ENCODE measurements around the gene DPP9. TPM values are rescaled to one million over a fixed set of nuclear protein-coding genes. Genes with fewer than 3 reads are reported as not detected.
A peak's percentile ranks its signal among the peaks of the same experiment; 100 is the strongest.

DPP9 gene
- total and polyA plus RNA-seq, 2 of the 13 experiments (the other 11 are each of a cell fraction or from before 2014, with no cell fraction given) = 8.4 to 25.8 TPM

GRCh38 chr19:4669723-4670480 is 53.7 kb downstream of the DPP9 start, which contains the start of gene MYDGF (continued):
- TF ChIP-seq PAWR (CRISPR knock-in tag; IDR thresholded peaks at IDR 0.05; ENCODE audit: borderline replicate concordance) = no peak; the same call in 1 of the 2 replicates
- TF ChIP-seq NRL (CRISPR knock-in tag; IDR thresholded peaks at IDR 0.05; ENCODE audit: borderline replicate concordance) = peak; percentile 52; the same call in 1 of the 2 replicates
- no peak for TF ChIP-seq ZNF530 (CRISPR knock-in tag; IDR thresholded peaks at IDR 0.05; ENCODE audit: low read depth)
- TF ChIP-seq CC2D1A (CRISPR knock-in tag; IDR thresholded peaks at IDR 0.05) = no peak
- no peak; the same call in 1 of the 2 replicates for TF ChIP-seq ZNF790 (CRISPR knock-in tag; IDR thresholded peaks at IDR 0.05; ENCODE audit: borderline replicate concordance)
- no peak for TF ChIP-seq ZBTB49 (CRISPR knock-in tag; IDR thresholded peaks at IDR 0.05; ENCODE audit: borderline replicate concordance)
- no peak for TF ChIP-seq PAF1 (CRISPR knock-in tag; IDR thresholded peaks at IDR 0.05)
- peak; percentile 84 for TF ChIP-seq NCOA1 (CRISPR knock-in tag; IDR thresholded peaks at IDR 0.05)
- no peak for TF ChIP-seq GATAD2A (CRISPR knock-in tag; IDR thresholded peaks at IDR 0.05)
- no peak for TF ChIP-seq DDIT3 (CRISPR knock-in tag; IDR thresholded peaks at IDR 0.05)
- TF ChIP-seq POGK (CRISPR knock-in tag; conservative IDR thresholded peaks at IDR 0.05) = peak; percentile 74; the same call in 1 of the 2 replicates
- TF ChIP-seq ZNF282 (IDR thresholded peaks at IDR 0.05; ENCODE audit: partially characterized antibody) = no peak
- peak; percentile 96 for TF ChIP-seq BRD4 (CRISPR knock-in tag; IDR thresholded peaks at IDR 0.05)
- peak; percentile 71; the same call in 1 of the 2 replicates for TF ChIP-seq ZNF414 (CRISPR knock-in tag; IDR thresholded peaks at IDR 0.05)
- TF ChIP-seq ZBTB3 (CRISPR knock-in tag; IDR thresholded peaks at IDR 0.05; ENCODE audit: borderline replicate concordance, low read depth) = no peak
- no peak for TF ChIP-seq E2F2 (CRISPR knock-in tag; IDR thresholded peaks at IDR 0.05; ENCODE audit: borderline replicate concordance)
- TF ChIP-seq ZNF770 (CRISPR knock-in tag; IDR thresholded peaks at IDR 0.05) = no peak
- no peak for TF ChIP-seq ZNF136 (CRISPR knock-in tag; IDR thresholded peaks at IDR 0.05; ENCODE audit: low read depth)
- TF ChIP-seq ZSCAN30 (CRISPR knock-in tag; IDR thresholded peaks at IDR 0.05) = no peak
- 0 out of 2 replicates have a peak, but pooled peaks have one; percentile 70 for TF ChIP-seq ZNF891 (CRISPR knock-in tag; IDR thresholded peaks at IDR 0.05)
